ENCODE measurements around the gene PLPP3. TPM values are rescaled to one million over a fixed set of nuclear protein-coding genes. Genes with fewer than 3 reads are reported as not detected.

The PLPP3 gene
- total RNA-seq, 6 donors from 2014 or later, result 30.7 to 117 (median 55.5) TPM

DNA sequence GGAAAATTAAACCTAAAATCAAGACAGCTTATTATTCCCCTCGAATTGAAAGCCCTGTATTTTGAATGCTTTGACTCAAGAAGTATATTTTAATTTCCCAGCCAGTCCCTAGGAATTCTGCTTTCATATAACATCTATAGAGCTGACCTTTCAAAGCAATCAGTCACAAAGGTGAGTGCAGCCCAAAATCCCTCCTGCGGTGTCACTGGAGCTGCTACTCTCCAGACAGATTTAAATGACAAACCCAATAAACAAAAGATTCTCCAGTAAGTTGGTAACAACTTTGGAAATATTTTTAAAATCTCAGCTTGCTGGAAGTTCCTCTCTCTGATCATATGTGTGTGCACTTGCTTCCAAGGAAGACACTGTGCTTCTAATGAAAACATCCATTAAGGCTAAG is 14.7 kb downstream of the PLPP3 start:
- Histone ChIP-seq H3K9me3 (no peaks in the 10 kb centered on the region), H3K4me3 (no peak overlapping the region), H3K27me3 (no peaks in the 10 kb centered on the region), H3K36me3 (no peaks in the 10 kb centered on the region), H3K4me1 (peaks cover 23 to 51% (median 38%) of the 10 kb centered on the region in 4 donors), H3K27ac (peak overlapping the region in 1 of 4 donors; percentile 23)
- DNase-seq (no peak), ATAC-seq (ENCODE audit: low FRiP score in 2 of 2) (no peak)
- 76 to 78% methylated on average over 2 of the region's 2 CpGs for WGBS, 2 donors
- TF ChIP-seq EP300 (IDR thresholded peaks at IDR 0.05), result no peak
- no peak for TF ChIP-seq POLR2AphosphoS5 (IDR thresholded peaks at IDR 0.05)
- TF ChIP-seq, protein P1, sequence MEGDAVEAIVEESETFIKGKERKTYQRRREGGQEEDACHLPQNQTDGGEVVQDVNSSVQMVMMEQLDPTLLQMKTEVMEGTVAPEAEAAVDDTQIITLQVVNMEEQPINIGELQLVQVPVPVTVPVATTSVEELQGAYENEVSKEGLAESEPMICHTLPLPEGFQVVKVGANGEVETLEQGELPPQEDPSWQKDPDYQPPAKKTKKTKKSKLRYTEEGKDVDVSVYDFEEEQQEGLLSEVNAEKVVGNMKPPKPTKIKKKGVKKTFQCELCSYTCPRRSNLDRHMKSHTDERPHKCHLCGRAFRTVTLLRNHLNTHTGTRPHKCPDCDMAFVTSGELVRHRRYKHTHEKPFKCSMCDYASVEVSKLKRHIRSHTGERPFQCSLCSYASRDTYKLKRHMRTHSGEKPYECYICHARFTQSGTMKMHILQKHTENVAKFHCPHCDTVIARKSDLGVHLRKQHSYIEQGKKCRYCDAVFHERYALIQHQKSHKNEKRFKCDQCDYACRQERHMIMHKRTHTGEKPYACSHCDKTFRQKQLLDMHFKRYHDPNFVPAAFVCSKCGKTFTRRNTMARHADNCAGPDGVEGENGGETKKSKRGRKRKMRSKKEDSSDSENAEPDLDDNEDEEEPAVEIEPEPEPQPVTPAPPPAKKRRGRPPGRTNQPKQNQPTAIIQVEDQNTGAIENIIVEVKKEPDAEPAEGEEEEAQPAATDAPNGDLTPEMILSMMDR (IDR thresholded peaks at IDR 0.05), result no peak
- TF ChIP-seq POLR2A (IDR thresholded peaks at IDR 0.05), result no peak

DNA sequence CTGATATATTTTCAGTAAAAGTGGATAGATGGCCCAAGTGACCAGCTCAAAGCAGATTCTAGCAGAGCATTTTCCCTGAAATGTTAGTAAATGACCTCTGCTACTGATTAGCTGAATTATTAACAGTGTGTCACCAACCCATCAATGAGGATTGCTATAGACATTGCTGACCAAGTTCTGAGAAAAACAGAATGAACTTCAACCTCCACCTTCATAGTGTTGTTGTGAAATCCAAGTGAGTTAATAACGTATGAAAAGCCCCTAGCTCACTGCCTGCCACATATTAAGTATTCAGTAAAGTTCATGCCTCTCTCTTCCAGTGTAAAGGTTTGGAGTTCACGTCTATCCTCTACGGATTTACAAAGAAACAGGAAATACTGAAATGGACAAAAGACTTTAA is 15.8 kb downstream of the PLPP3 start:
- Histone ChIP-seq H3K27me3 (no peaks in the 10 kb centered on the region), H3K27ac (no peak overlapping the region), H3K4me3 (no peak overlapping the region), H3K9me3 (no peaks in the 10 kb centered on the region), H3K36me3 (no peaks in the 10 kb centered on the region), H3K4me1 (peaks cover 17 to 41% (median 36%) of the 10 kb centered on the region in 4 donors)
- WGBS, 2 donors, result 39 to 71% methylated on average over 3 of the region's 3 CpGs
- TF ChIP-seq EP300 (IDR thresholded peaks at IDR 0.05) (no peak), POLR2AphosphoS5 (IDR thresholded peaks at IDR 0.05) (no peak), POLR2A (IDR thresholded peaks at IDR 0.05) (no peak)
- TF ChIP-seq, protein P1 (IDR thresholded peaks at IDR 0.05), result no peak
- ATAC-seq (ENCODE audit: low FRiP score in 2 of 2), result no peak
- DNase-seq, result no peak

GRCh38 chr1:56562891-56563452 is 16.4 kb downstream of the PLPP3 start:
- Histone ChIP-seq H3K27me3 (no peaks in the 10 kb centered on the region), H3K4me3 (no peak overlapping the region), H3K4me1 (peaks cover 17 to 40% (median 36%) of the 10 kb centered on the region in 4 donors), H3K27ac (peak overlapping the region in 2 of 4 donors; percentile 4 to 16), H3K9me3 (no peaks in the 10 kb centered on the region), H3K36me3 (no peaks in the 10 kb centered on the region)
- 71 to 94% methylated on average over 2 of the region's 2 CpGs for WGBS, 2 donors
- TF ChIP-seq POLR2A (IDR thresholded peaks at IDR 0.05) (no peak), EP300 (IDR thresholded peaks at IDR 0.05) (no peak)
- ATAC-seq (ENCODE audit: low FRiP score in 2 of 2), result no peak
- DNase-seq, result no peak

GRCh38 chr1:56561227-56562019 is 17.9 kb downstream of the PLPP3 start:
- H3K27me3 ChIP-seq, result no peaks in the 10 kb centered on the region
- WGBS, 2 donors, result 68 to 70% methylated on average over 7 to 8 of the region's 8 CpGs
- H3K9me3 ChIP-seq, result no peaks in the 10 kb centered on the region
- no peak overlapping the region for H3K4me3 ChIP-seq
- H3K4me1 ChIP-seq, result peaks cover 15 to 37% (median 36%) of the 10 kb centered on the region in 4 donors
- H3K36me3 ChIP-seq, result no peaks in the 10 kb centered on the region
- DNase-seq (no peak), ATAC-seq (ENCODE audit: low FRiP score in 2 of 2) (no peak)
- peak overlapping the region in 1 of 4 donors; percentile 61 for H3K27ac ChIP-seq
- no peak for TF ChIP-seq POLR2A (IDR thresholded peaks at IDR 0.05)
- TF ChIP-seq, protein P1 (IDR thresholded peaks at IDR 0.05), result no peak
- TF ChIP-seq POLR2AphosphoS5 (IDR thresholded peaks at IDR 0.05), result no peak
- TF ChIP-seq EP300 (IDR thresholded peaks at IDR 0.05), result no peak

DNA sequence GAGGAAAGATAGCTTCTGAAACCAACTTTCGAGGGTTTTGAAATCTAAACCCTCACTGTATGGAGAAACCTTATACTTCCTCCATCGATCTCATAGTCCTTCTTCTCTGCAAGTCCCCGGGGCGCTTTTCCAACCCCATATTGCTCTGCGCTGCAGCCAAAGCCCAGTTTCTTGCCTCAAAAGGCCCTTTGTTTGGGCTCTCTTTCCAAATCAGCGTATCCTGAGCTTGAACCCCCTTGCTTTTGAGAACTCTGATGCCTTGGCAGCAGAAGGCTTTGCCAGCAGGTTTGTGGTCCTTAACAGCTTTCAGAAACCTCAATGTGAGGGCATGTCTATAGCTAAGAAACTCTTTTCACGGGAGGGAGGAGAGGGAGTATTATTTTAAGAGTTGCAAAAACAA is 21.6 kb downstream of the PLPP3 start:
- Histone ChIP-seq H3K27me3 (no peaks in the 10 kb centered on the region), H3K4me1 (peaks cover 9 to 20% (median 15%) of the 10 kb centered on the region in 4 donors), H3K27ac (peak overlapping the region in 2 of 4 donors; percentile 10 to 14), H3K36me3 (no peaks in the 10 kb centered on the region), H3K9me3 (no peaks in the 10 kb centered on the region), H3K4me3 (no peak overlapping the region)
- TF ChIP-seq, protein P1 (IDR thresholded peaks at IDR 0.05), result no peak
- TF ChIP-seq POLR2AphosphoS5 (IDR thresholded peaks at IDR 0.05), result no peak
- no peak for TF ChIP-seq POLR2A (IDR thresholded peaks at IDR 0.05)
- TF ChIP-seq EP300 (IDR thresholded peaks at IDR 0.05), result no peak
- no peak for ATAC-seq (ENCODE audit: low FRiP score in 2 of 2)
- 74 to 87% methylated on average over 7 of the region's 7 CpGs for WGBS, 2 donors
- no peak for DNase-seq
